GM12891 (cell line): ENCODE measurements around the gene ANKS1B.

Experiments
- POLR2A ChIP-seq: IDR thresholded peaks from 2 replicates; pipeline ENCODE4 v1.6.1; 2011; ENCODE audit warnings: low read depth, low read length, control low read depth
- POLR2AphosphoS5 ChIP-seq: IDR thresholded peaks from 2 replicates; pipeline ENCODE4 v1.6.1; 2011; ENCODE audit warnings: low read depth, low read length, control low read depth
- SPI1 ChIP-seq: IDR thresholded peaks from 2 replicates; pipeline ENCODE4 v1.6.1; 2011; ENCODE audit warnings: low read depth, low read length, control low read depth
- TAF1 ChIP-seq: IDR thresholded peaks from 2 replicates; pipeline ENCODE4 v1.6.1; 2011; ENCODE audit warnings: low read depth, low read length, control low read depth

- no peak for TF ChIP-seq POLR2A
- TF ChIP-seq POLR2AphosphoS5 = no peak
- no peak for TF ChIP-seq TAF1
- TF ChIP-seq SPI1 = no peak
Measured at GRCh38 chr12:99035803-99036202, 948.9 kb downstream of the ANKS1B start.
